Hepatocyte (in vitro differentiated cells): ENCODE data around the gene LDLRAD3. TPM values are rescaled to one million over a fixed set of nuclear protein-coding genes. Genes with fewer than 3 reads are reported as not detected.

ENCODE experiments used
- DNase-seq: peaks from one replicate; pipeline ENCODE4 v3.0.0-alpha.2; 2016; ENCODE audit warnings: low spot score
- H2AFZ ChIP-seq: fragments of 200-600 bp; sonication (generic); 2 replicates; pipeline ENCODE4 v1.6.0; 2016; ENCODE audit warnings: antibody characterized with exemption, mild to moderate bottlenecking
- H3K27ac ChIP-seq: fragments of 200-600 bp; sonication (generic); 2 replicates; pipeline ENCODE4 v1.5.1; 2016; ENCODE audit warnings: mild to moderate bottlenecking
- H3K27me3 ChIP-seq: fragments of 200-600 bp; sonication (generic); 2 replicates; pipeline ENCODE4 v1.6.1; 2016
- H3K36me3 ChIP-seq: fragments of 200-600 bp; sonication (generic); replicated peaks from 2 replicates; pipeline ENCODE4 v1.5.1; 2016; ENCODE audit warnings: low read depth; ENCODE audit not compliant: insufficient read depth
- H3K4me1 ChIP-seq: fragments of 200-600 bp; sonication (generic); 2 replicates; pipeline ENCODE4 v1.5.1; 2016; ENCODE audit warnings: mild to moderate bottlenecking, moderate library complexity; ENCODE audit not compliant: insufficient read depth
- H3K4me2 ChIP-seq: fragments of 200-600 bp; sonication (generic); 2 replicates; pipeline ENCODE4 v1.6.0; 2016
- H3K4me3 ChIP-seq: fragments of 200-600 bp; sonication (generic); 2 replicates; pipeline ENCODE4 v1.5.1; 2016; ENCODE audit warnings: mild to moderate bottlenecking
- H3K79me2 ChIP-seq: fragments of 200-600 bp; sonication (generic); 2 replicates; pipeline ENCODE4 v1.6.0; 2017; ENCODE audit warnings: mild to moderate bottlenecking
- H3K9me2 ChIP-seq: fragments of 200-600 bp; sonication (generic); replicated peaks from 2 replicates; pipeline ENCODE4 v1.6.0; 2017; ENCODE audit warnings: mild to moderate bottlenecking; ENCODE audit not compliant: insufficient read depth
- H3K9me3 ChIP-seq: fragments of 200-600 bp; sonication (generic); 2 replicates; pipeline ENCODE4 v1.5.1; 2016; ENCODE audit warnings: low read depth, mild to moderate bottlenecking
- H4K20me1 ChIP-seq: fragments of 200-600 bp; sonication (generic); 2 replicates; pipeline ENCODE4 v1.6.0; 2016; ENCODE audit warnings: mild to moderate bottlenecking; ENCODE audit not compliant: insufficient read depth, poor library complexity, severe bottlenecking
- CTCF ChIP-seq: fragments of 200-600 bp; sonication (generic); IDR thresholded peaks from 2 replicates; pipeline ENCODE4 v1.5.1; 2016; ENCODE audit warnings: antibody characterized with exemption, mild to moderate bottlenecking; ENCODE audit not compliant: poor library complexity
- EZH2 ChIP-seq: fragments of 200-600 bp; sonication (generic); IDR thresholded peaks from 2 replicates; pipeline ENCODE4 v1.6.1; 2016; ENCODE audit warnings: antibody characterized with exemption, mild to moderate bottlenecking, borderline replicate concordance
- EZH2phosphoT487 ChIP-seq: fragments of 200-600 bp; sonication (generic); IDR thresholded peaks from one replicate; pipeline ENCODE4 v1.6.1; 2018; ENCODE audit warnings: antibody characterized with exemption, mild to moderate bottlenecking, low read depth, moderate library complexity; ENCODE audit not compliant: unreplicated experiment, severe bottlenecking
- WGBS: methylation state at CpG from one replicate; pipeline ENCODE4 v1.1.6; 2016; ENCODE audit warnings: low lambda C conversion rate; ENCODE audit errors: missing lambda C conversion rate; 5-methylcytosine and 5-hydroxymethylcytosine counted together
- polyA plus RNA-seq: library from polyadenylated mRNA; unstranded; fragments of >200 nt; fragmentation: Nextera tagmentation; extraction: Ambion mirVana; gene quantifications from 2 replicates; pipeline ENCODE4 v1.2.1, GENCODE V29; 2016
- total RNA-seq: library from RNA; depleted of rRNA; stranded (reverse); fragments of >200 nt; gene quantifications from 2 replicates; pipeline ENCODE4 v1.2.3, GENCODE V29; 2014

Gene LDLRAD3
- total and polyA plus RNA-seq, 2 experiments from 2014 or later: 12.2 TPM

- H3K9me3 ChIP-seq: no peaks in the 10 kb centered on the region
- H3K27ac ChIP-seq: no peak overlapping the region
- H3K4me2 ChIP-seq: no peak overlapping the region
- H3K4me1 ChIP-seq: no peaks in the 10 kb centered on the region
- TF ChIP-seq EZH2phosphoT487: no peak
- TF ChIP-seq CTCF: no peak
- no peak for TF ChIP-seq EZH2
- no peak overlapping the region for H3K4me3 ChIP-seq
- H3K79me2 ChIP-seq: no peaks in the 10 kb centered on the region
- H2AFZ ChIP-seq: no peak overlapping the region
- DNase-seq: no peak
- H3K27me3 ChIP-seq: no peaks in the 10 kb centered on the region
- no peaks in the 10 kb centered on the region for H4K20me1 ChIP-seq
- no peaks in the 10 kb centered on the region for H3K9me2 ChIP-seq
- H3K36me3 ChIP-seq: no peaks in the 10 kb centered on the region
- 93% methylated on average over 4 of the region's 4 CpGs for WGBS
Observed at GRCh38 chr11:36066891-36067290, 123.0 kb downstream of the LDLRAD3 start.

- H3K4me3 ChIP-seq: no peak overlapping the region
- no peak overlapping the region for H3K4me2 ChIP-seq
- no peaks in the 10 kb centered on the region for H3K36me3 ChIP-seq
- TF ChIP-seq EZH2phosphoT487 (no peak), CTCF (peak; percentile 25)
- H3K79me2 ChIP-seq: no peaks in the 10 kb centered on the region
- H4K20me1 ChIP-seq: no peaks in the 10 kb centered on the region
- H3K27ac ChIP-seq: no peak overlapping the region
- no peak overlapping the region for H2AFZ ChIP-seq
- peaks cover 14% of the 10 kb centered on the region for H3K4me1 ChIP-seq
- 74% methylated on average over 10 of the region's 10 CpGs for WGBS
- H3K9me2 ChIP-seq: no peaks in the 10 kb centered on the region
- H3K27me3 ChIP-seq: no peaks in the 10 kb centered on the region
- peak; percentile 23 for DNase-seq
- no peaks in the 10 kb centered on the region for H3K9me3 ChIP-seq
Observed at GRCh38 chr11:36069576-36070212, 125.8 kb downstream of the LDLRAD3 start.

- no peaks in the 10 kb centered on the region for H3K36me3 ChIP-seq
- peaks cover 14% of the 10 kb centered on the region for H3K4me1 ChIP-seq
- no peaks in the 10 kb centered on the region for H4K20me1 ChIP-seq
- no peak overlapping the region for H3K4me2 ChIP-seq
- H3K9me3 ChIP-seq: no peaks in the 10 kb centered on the region
- H3K9me2 ChIP-seq: no peaks in the 10 kb centered on the region
- H2AFZ ChIP-seq: no peak overlapping the region
- H3K79me2 ChIP-seq: no peaks in the 10 kb centered on the region
- no peaks in the 10 kb centered on the region for H3K27me3 ChIP-seq
- no peak overlapping the region for H3K27ac ChIP-seq
- TF ChIP-seq CTCF: no peak
- no peak for TF ChIP-seq EZH2
- no peak for TF ChIP-seq EZH2phosphoT487
- WGBS: 77% methylated on average over 5 of the region's 5 CpGs
- no peak for DNase-seq
- no peak overlapping the region for H3K4me3 ChIP-seq
Observed at GRCh38 chr11:36070213-36070953, 126.5 kb downstream of the LDLRAD3 start.
